ENCODE data around the gene CERKL.
"Not testable (repeated sequence)": the region's sequence is repeated elsewhere in the genome, so short reads cannot be mapped to it uniquely, and the experiment has no call there.

Gene CERKL

DNA sequence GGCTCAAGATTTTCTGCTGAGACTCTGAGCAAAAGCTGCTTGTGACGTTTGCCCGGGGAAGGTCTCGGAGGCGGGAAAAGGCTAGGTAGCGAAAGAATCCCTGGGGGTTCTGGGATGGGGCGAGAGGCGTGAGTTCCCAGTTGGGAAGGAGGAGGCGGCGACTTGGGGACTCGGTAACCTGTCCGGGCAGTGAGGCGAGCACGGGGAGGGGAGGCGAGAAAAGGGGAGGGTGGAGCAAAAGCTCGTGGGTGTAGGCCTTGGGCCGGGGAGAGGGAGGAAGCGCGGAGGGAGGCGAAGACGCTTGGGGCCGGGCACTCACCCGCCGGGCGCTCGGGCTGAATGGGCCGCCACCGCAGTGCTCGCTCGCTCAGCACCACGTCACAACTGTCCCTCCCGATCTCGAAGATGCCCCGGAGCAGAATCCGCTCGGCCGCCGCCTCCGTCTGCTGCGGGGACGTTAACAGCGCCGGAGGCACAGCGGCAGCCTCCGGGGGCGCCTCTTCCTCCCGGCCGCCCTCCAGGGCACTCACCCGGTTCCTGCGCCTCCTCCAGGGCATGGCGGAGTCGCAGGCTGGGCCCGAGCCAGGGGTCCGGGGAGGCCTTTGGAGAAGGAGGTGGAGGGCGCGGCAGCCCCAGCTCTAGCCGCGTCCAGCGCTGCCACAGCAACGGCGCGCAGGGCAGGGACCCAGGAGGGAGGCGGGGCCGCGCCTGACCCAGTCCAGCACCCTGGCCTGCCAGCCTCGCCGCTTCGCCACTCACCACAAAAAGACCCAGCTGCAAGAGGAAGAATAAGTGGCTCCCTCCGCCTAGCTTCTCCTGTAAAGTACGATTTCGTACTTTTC lies at the start of gene CERKL:
TSS of gene CERKL (minus strand) at position 656 of the 842 bp plus-strand sequence. CDS start at position 557, 99 bp downstream.
- DNase-seq, result peak; percentile 32
- peak within 1 kb of the TSS; percentile 71 for H3K4me3 Mint-ChIP-seq
- peaks cover 7% of the 10 kb centered on the region for H3K4me1 Mint-ChIP-seq
- H3K27me3 Mint-ChIP-seq, result peaks cover 42% of the 10 kb centered on the region
- H3K36me3 Mint-ChIP-seq (ENCODE audit: low read depth), result no peaks in the 10 kb centered on the region
- no peaks in the 10 kb centered on the region for H3K9me3 Mint-ChIP-seq
- ATAC-seq, result peak; percentile 79
- H3K27ac Mint-ChIP-seq, result no peak within 1 kb of the TSS

- H3K36me3 Mint-ChIP-seq (ENCODE audit: low read depth); H3K27me3 Mint-ChIP-seq; H3K9me3 Mint-ChIP-seq; ATAC-seq; H3K27ac Mint-ChIP-seq; H3K4me3 Mint-ChIP-seq; H3K4me1 Mint-ChIP-seq; DNase-seq: not testable (repeated sequence)
Measured at GRCh38 chr2:181702519-181702918, 45.6 kb upstream of the CERKL start.

DNA sequence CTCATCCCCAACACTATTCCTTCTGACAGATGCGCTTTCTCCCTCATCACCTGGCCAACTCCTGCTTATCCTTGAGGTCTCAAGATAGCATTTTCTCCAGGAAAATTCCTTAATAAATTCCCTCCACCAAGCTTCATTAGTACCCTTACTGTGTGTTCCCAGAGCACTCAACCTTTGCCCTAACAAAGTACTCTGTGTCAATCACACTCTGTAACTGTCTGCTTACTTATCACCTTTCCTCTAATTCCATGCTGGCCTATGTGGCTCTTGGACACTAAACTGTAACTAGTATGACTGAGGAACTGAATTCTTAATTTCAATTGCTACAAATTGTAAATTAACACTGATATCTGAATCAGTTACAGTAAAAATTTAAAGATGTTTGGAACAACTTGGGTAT lies 41.3 kb upstream of the CERKL start:
- H3K9me3 Mint-ChIP-seq, result peaks cover 10% of the 10 kb centered on the region
- H3K4me1 Mint-ChIP-seq, result no peaks in the 10 kb centered on the region
- DNase-seq (no peak), ATAC-seq (no peak)
- H3K27ac Mint-ChIP-seq, result no peak overlapping the region
- peaks cover 18% of the 10 kb centered on the region for H3K27me3 Mint-ChIP-seq
- H3K36me3 Mint-ChIP-seq (ENCODE audit: low read depth), result no peaks in the 10 kb centered on the region
- no peak overlapping the region for H3K4me3 Mint-ChIP-seq

DNA sequence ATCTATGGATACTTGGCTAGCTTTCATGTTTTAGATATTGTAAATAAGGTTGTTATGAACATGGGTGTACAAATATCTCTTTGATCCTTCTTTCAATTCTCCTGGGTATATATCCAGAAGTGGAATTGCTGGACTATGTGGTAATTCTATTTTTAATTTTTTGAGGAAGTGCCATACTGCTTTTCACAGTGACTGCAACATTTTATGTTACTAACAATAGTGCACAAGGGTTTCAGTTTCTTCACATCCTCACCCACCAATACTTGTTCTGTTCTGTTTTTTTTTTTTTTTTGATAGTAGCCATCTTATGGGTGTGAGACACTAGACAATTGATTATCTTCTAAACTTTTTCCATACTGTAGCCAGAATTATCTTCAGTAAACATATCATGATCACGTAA lies 40.7 kb upstream of the CERKL start:
- Mint-ChIP-seq H3K4me1 (no peaks in the 10 kb centered on the region), H3K9me3 (peaks cover 5% of the 10 kb centered on the region), H3K27ac (no peak overlapping the region), H3K27me3 (peaks cover 20% of the 10 kb centered on the region), H3K36me3 (ENCODE audit: low read depth) (no peaks in the 10 kb centered on the region), H3K4me3 (no peak overlapping the region)
- no peak for DNase-seq
- ATAC-seq, result no peak

DNA sequence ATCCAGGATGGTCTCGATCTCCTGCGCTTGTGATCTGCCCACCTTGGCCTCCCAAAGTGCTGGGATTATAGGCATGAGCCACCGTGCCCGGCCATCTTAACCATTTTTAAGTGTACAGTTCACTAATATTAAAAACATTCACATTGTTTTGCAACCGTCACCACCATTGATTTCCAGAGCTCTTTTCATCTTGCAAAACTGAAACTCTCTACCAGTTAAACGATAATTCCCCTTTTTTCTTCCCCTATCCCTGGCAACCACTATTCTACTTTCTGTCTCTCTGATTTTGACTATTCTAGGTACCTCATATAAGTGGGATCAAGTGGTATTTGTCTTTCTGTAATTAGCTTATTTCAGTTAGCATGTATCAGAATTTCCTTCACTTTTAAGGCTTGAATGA lies 40.2 kb upstream of the CERKL start:
- Mint-ChIP-seq H3K4me3 (no peak overlapping the region), H3K4me1 (no peaks in the 10 kb centered on the region), H3K27me3 (peaks cover 20% of the 10 kb centered on the region), H3K27ac (no peak overlapping the region), H3K9me3 (peaks cover under 1% of the 10 kb centered on the region), H3K36me3 (ENCODE audit: low read depth) (no peaks in the 10 kb centered on the region)
- no peak for DNase-seq
- no peak for ATAC-seq

DNA sequence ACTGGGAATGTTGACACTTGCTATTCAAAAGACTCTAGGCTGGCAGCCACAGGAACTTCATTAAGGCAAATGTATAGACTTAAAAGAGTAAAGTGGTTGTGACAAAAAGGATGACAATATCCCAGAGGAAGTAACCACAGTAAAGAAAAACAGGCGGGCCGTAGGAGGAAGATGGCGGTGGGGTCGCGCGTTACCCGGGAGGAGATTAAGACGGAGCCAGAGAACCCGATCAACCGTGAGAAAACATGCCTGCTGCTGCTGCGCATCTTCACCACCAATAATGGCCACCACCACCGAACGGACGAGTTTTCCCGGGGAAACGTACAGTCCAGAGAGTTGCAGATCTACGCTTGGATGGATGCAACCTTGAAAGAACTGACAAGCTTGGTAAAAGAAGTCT lies 37.4 kb upstream of the CERKL start:
- Mint-ChIP-seq H3K9me3 (no peaks in the 10 kb centered on the region), H3K27me3 (peaks cover 24% of the 10 kb centered on the region)
- no peak for ATAC-seq

GRCh38 chr2:181690860-181691259 lies 34.0 kb upstream of the CERKL start:
- Mint-ChIP-seq H3K36me3 (ENCODE audit: low read depth) (no peaks in the 10 kb centered on the region), H3K27me3 (peaks cover 31% of the 10 kb centered on the region), H3K27ac (no peak overlapping the region), H3K4me3 (no peak overlapping the region), H3K4me1 (no peaks in the 10 kb centered on the region), H3K9me3 (no peaks in the 10 kb centered on the region)
- no peak for ATAC-seq
- no peak for DNase-seq

More for the DNA sequence above, 37.4 kb upstream of the CERKL start:
- Mint-ChIP-seq H3K27ac (no peak overlapping the region), H3K4me1 (no peaks in the 10 kb centered on the region), H3K4me3 (no peak overlapping the region), H3K36me3 (ENCODE audit: low read depth) (no peaks in the 10 kb centered on the region)
- DNase-seq, result no peak

DNA sequence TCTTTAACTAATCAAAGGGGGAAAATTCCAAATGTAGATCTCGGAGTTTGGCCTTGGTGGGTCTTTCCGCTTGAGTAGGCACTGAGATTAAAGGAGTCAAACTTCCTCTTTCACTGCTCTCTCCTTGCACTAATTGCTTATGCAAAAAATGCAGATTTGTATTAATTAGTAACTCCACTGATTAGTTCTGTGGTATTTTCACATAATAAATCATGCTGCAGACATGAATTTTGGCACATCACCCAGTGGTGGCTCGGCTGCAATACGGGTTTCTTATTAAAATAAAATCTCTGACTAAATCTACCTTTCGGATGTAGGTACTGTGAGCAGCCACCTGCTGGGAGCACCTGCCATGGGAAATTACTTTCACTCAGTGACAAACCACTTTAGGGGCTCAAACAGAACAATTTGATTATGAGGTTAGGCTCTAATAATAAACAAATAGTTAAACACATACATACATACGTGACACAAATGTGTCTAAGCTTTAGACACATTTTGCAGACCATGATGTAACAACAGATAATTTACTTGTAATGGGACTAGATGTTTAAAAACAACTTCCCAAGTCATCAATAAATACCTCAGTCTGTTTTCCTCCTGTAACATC lies 29.8 kb upstream of the CERKL start:
- Mint-ChIP-seq H3K9me3 (no peaks in the 10 kb centered on the region), H3K27me3 (peaks cover 66% of the 10 kb centered on the region), H3K4me1 (peaks cover 24% of the 10 kb centered on the region), H3K27ac (no peak overlapping the region), H3K4me3 (no peak overlapping the region), H3K36me3 (ENCODE audit: low read depth) (no peaks in the 10 kb centered on the region)
- no peak for DNase-seq
- ATAC-seq, result no peak

DNA sequence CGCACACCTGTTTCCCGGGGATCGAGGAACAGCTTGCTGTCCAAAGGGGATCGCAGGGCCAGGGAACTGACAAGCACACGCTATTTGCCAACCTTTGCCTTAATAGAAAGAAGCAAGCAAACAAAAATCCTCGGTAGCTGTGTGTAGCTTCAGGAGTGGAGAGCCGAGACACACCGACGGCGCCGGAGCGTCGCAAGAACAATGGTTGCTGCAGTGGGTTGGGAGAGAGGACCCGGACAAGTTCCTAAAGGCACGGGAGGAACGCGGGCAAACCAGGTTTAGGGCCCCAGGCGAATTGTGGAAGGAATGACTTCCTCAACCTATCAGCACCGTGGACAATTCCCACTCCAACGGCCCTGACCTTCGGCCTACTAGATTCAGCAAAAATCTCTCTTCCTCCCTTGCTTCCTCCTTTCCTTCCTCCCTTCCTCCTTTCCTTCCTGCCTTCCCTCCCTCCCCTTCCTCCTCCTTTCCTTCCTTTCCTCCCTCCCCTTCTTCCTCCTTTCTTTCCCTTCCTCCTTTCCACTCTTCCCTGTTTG lies 28.3 kb upstream of the CERKL start:
- H3K27ac Mint-ChIP-seq, result no peak overlapping the region
- H3K9me3 Mint-ChIP-seq, result no peaks in the 10 kb centered on the region
- no peak overlapping the region for H3K4me3 Mint-ChIP-seq
- peak; percentile 2 for DNase-seq
- peaks cover 32% of the 10 kb centered on the region for H3K4me1 Mint-ChIP-seq
- H3K36me3 Mint-ChIP-seq (ENCODE audit: low read depth), result no peaks in the 10 kb centered on the region
- no peak for ATAC-seq
- peaks cover 75% of the 10 kb centered on the region for H3K27me3 Mint-ChIP-seq

- ATAC-seq (no peak), DNase-seq (no peak)
- Mint-ChIP-seq H3K4me1 (peaks cover 32% of the 10 kb centered on the region), H3K9me3 (no peaks in the 10 kb centered on the region), H3K4me3 (peak overlapping the region; percentile 8), H3K36me3 (ENCODE audit: low read depth) (no peaks in the 10 kb centered on the region), H3K27me3 (peaks cover 80% of the 10 kb centered on the region), H3K27ac (no peak overlapping the region)
Measured at GRCh38 chr2:181684454-181685149, 27.7 kb upstream of the CERKL start.

DNA sequence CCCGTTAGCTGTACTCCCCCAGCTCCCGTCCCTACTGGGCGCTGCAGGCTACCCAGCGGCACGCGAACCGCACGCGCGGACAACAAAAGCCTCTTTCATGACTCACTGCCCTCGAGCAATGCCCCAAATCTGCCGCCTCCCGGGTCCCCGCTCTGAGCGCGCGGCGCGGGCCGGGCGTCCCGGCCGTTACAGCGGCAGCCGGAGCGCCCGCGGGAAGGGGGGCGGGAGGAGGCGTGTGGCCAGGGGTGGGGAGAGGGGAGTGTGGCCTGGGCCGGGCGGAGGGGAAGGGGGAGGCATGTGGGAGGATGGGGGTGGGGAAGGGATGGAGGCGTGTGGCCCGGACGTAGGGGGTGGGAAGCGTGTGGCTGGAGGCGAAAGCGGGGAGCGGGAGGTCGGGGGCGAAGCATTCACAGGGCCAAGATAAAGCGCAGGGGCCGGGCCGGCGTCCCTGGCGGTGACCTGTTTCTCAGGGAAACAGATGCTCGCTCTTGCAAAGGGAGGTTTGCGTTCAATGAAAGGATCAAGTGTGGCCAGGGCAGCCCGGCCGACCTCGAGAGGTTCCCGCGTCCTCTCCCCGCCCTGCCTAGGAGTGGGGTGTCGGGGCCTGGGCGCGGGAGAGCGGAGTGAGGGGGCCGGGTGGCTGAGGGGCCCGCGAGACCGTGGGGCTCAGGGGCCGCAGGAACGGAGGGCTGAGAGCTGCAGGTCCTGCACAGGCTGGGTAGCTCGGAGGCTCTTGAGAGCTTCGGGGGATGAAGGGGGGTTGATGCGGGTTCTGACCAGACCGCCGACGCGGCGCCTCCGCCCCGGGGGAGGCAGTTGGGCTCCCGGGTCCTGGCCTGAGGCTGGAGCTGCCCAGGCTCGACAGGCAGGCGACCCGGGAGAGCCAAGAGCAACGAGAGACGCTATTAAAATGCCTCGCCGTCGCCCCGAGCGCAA lies 26.9 kb upstream of the CERKL start:
- Mint-ChIP-seq H3K9me3 (peaks cover 2% of the 10 kb centered on the region), H3K4me1 (peaks cover 37% of the 10 kb centered on the region), H3K27ac (no peak overlapping the region), H3K27me3 (peaks cover 88% of the 10 kb centered on the region), H3K36me3 (ENCODE audit: low read depth) (peaks cover 1% of the 10 kb centered on the region), H3K4me3 (peak overlapping the region; percentile 71)
- ATAC-seq (no peak), DNase-seq (peak; percentile 20)

DNA sequence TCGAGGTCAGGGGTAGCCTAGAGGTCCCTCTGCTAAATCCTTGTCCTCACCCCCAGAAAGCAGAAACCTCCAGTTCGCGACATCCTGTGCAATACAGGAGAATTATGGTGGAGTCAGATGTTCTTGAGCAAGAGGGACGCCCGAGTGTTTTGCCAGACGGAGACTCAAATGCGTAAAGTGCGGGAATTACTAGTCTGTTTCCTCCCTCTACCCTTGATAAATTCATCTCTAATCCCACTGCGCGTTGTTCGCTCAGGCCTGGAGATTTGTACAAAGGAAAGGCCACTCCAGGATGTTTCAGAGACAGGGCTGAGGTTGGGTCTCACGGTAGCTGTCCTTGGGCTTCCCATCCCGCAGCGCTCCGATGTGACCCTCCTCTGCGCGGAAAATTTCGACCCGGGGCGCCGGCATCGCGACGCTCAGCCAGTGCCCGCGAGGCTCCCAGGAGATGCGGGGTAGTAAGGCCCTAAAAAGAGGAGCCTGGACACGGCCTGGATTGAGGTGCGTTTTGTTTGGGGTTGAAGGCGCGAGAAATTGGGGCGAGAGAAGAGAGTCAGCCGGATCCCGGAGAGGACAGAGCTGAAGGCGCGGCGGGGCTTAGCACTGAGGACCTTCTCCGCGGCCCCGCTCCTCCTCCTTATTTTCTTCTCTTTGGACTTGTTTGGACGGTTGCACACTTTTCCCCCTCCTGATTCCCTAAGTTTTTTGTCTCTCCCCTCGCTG lies 26.1 kb upstream of the CERKL start:
- peaks cover 93% of the 10 kb centered on the region for H3K27me3 Mint-ChIP-seq
- H3K36me3 Mint-ChIP-seq (ENCODE audit: low read depth), result peaks cover 5% of the 10 kb centered on the region
- H3K9me3 Mint-ChIP-seq, result peaks cover 6% of the 10 kb centered on the region
- DNase-seq, result no peak
- peak overlapping the region; percentile 71 for H3K4me3 Mint-ChIP-seq
- H3K4me1 Mint-ChIP-seq, result peaks cover 41% of the 10 kb centered on the region
- no peak for ATAC-seq
- H3K27ac Mint-ChIP-seq, result no peak overlapping the region

DNA sequence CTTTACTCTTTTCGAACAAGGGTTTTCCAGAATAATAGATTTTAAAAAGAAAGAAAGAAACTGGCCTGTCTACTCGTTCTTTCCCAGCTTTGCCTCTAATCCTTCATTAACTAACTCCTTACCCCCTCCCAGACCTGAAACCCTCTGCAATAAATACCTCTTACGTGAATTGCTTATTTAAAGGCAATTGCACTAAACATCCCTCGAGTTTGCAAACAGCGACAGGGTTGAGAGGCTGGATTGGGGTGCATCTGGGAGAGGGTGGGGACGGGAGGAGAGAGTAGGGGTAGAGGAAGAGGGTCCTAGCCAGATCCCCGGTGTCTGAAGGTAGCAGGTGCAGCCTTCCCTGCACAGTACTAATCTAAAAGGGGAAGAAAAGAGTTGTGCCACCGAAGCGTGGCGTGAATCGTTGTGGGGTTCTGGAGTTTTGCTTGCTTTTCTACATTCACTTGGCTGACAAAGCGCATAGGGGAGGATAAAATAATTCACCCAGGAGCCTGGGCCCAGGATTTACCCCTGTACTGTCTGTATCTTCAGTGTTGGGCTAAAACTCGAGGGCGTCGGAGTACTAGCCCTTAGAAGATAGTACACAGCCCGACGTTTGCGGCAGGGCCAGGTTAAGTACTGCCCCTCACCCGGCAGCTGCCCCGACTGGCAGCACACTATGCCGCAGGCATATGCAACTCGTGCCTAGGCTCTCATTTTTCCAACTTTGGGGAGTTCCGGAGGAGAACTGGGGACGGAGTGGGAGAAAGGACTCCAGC lies 25.3 kb upstream of the CERKL start:
- peaks cover 91% of the 10 kb centered on the region for H3K27me3 Mint-ChIP-seq
- ATAC-seq, result no peak

More for the DNA sequence above, 25.3 kb upstream of the CERKL start:
- peaks cover 44% of the 10 kb centered on the region for H3K4me1 Mint-ChIP-seq
- no peak overlapping the region for H3K27ac Mint-ChIP-seq
- H3K36me3 Mint-ChIP-seq (ENCODE audit: low read depth), result peaks cover 5% of the 10 kb centered on the region
- peak; percentile 2 for DNase-seq
- H3K9me3 Mint-ChIP-seq, result peaks cover 6% of the 10 kb centered on the region
- peak overlapping the region; percentile 71 for H3K4me3 Mint-ChIP-seq
